Thyroid gland (tissue), 4 donors: Measurements from ENCODE around the gene CPNE8. TPM values are rescaled to one million over a fixed set of nuclear protein-coding genes. Genes with fewer than 3 reads are reported as not detected.

Experiments
- DNase-seq, 2 donors: peaks; one replicate each; pipeline ENCODE4 v3.0.0-alpha.2; 2019
- H3K27ac ChIP-seq, 3 donors: fragments of 200-600 bp; sonication (generic); 1 replicate in 2 of 3; 2 replicates in 1 of 3; pipeline ENCODE4 v1.5.1; 2016 to 2019; ENCODE audit warnings: mild to moderate bottlenecking in 1 of 3, moderate library complexity in 1 of 3
- H3K27me3 ChIP-seq: fragments of 200-600 bp; sonication (generic); one replicate; pipeline ENCODE4 v1.5.1; 2019
- H3K36me3 ChIP-seq, 2 donors: fragments of 200-600 bp; sonication (generic); one replicate each; pipeline ENCODE4 v1.5.1; 2016 to 2019
- H3K4me1 ChIP-seq, 2 donors: fragments of 200-600 bp; sonication (generic); one replicate each; pipeline ENCODE4 v1.5.1; 2017 to 2019
- H3K4me3 ChIP-seq, 3 donors: fragments of 200-600 bp; sonication (generic); replicated peaks in 1 of 3; 1 replicate in 2 of 3; 2 replicates in 1 of 3; pipeline ENCODE4 v1.5.1; 2016; ENCODE audit warnings: mild to moderate bottlenecking in 1 of 3
- H3K9me3 ChIP-seq: fragments of 200-600 bp; sonication (generic); one replicate; pipeline ENCODE4 v1.5.1; 2017
- CTCF ChIP-seq, 6 experiments: fragments of 200-600 bp in 3 of 6; fragments of 450-650 bp in 3 of 6; sonication (generic) in 3 of 6; IDR thresholded peaks; one replicate each; pipeline ENCODE4 v1.5.1; 2016 to 2019; ENCODE audit warnings: antibody characterized with exemption in 6 of 6, mild to moderate bottlenecking in 2 of 6, inconsistent platforms in 1 of 6, moderate library complexity in 1 of 6
- POLR2A ChIP-seq, 2 donors: fragments of 450-650 bp; IDR thresholded peaks; one replicate each; pipeline ENCODE4 v1.6.1; 2017; ENCODE audit warnings: antibody characterized with exemption in 2 of 2, mild to moderate bottlenecking in 2 of 2, moderate library complexity in 1 of 2
- WGBS, 2 donors: methylation state at CpG; one replicate each; pipeline ENCODE4 v1.1.5; 2017; 5-methylcytosine and 5-hydroxymethylcytosine counted together
- intact Hi-C: fragments of 100-400 bp; cut with DNase I; formaldehyde crosslinking; loops from one replicate; pipeline ENCODE4 v1.15.1; 2023
- total RNA-seq, 4 donors: library from RNA; depleted of rRNA; stranded (reverse); fragments of >200 nt; gene quantifications; one replicate each; pipeline ENCODE4 v1.2.3, GENCODE V29; 2016

Gene CPNE8
- total RNA-seq, 4 donors from 2014 or later = 19.1 to 32.0 (median 26.0) TPM

GRCh38 chr12:38633511-38633910, 271.9 kb downstream of the CPNE8 start:
- 74 to 77% methylated on average over 4 of the region's 4 CpGs for WGBS, 2 donors
- no peak overlapping the region for H3K4me3 ChIP-seq
- TF ChIP-seq CTCF (IDR thresholded peaks at IDR 0.05) = no peak
- TF ChIP-seq POLR2A (IDR thresholded peaks at IDR 0.05) = no peak
- H3K36me3 ChIP-seq = no peaks in the 10 kb centered on the region
- no peak for DNase-seq
- intact Hi-C loops = no loop called here
- H3K4me1 ChIP-seq = no peaks in the 10 kb centered on the region
- H3K27ac ChIP-seq = no peak overlapping the region
- no peaks in the 10 kb centered on the region for H3K9me3 ChIP-seq
- no peaks in the 10 kb centered on the region for H3K27me3 ChIP-seq

- no peak for DNase-seq
- no peak overlapping the region for H3K27ac ChIP-seq
- intact Hi-C loops = no loop called here
- TF ChIP-seq POLR2A (IDR thresholded peaks at IDR 0.05) (no peak), CTCF (IDR thresholded peaks at IDR 0.05) (no peak)
- no peaks in the 10 kb centered on the region for H3K36me3 ChIP-seq
- WGBS, 2 donors = 96 to 97% methylated on average over 2 of the region's 2 CpGs
- no peaks in the 10 kb centered on the region for H3K4me1 ChIP-seq
- H3K9me3 ChIP-seq = no peaks in the 10 kb centered on the region
- no peak overlapping the region for H3K4me3 ChIP-seq
- H3K27me3 ChIP-seq = no peaks in the 10 kb centered on the region
Observed at GRCh38 chr12:38629064-38629463, 276.3 kb downstream of the CPNE8 start.

- TF ChIP-seq CTCF (IDR thresholded peaks at IDR 0.05) (no peak), POLR2A (IDR thresholded peaks at IDR 0.05) (no peak)
Observed at GRCh38 chr12:38628288-38628687, 277.1 kb downstream of the CPNE8 start.

GRCh38 chr12:38625306-38625705, 280.1 kb downstream of the CPNE8 start:
- DNase-seq = no peak
- no peaks in the 10 kb centered on the region for H3K9me3 ChIP-seq
- no peak overlapping the region for H3K27ac ChIP-seq
- 51 to 58% methylated on average over 5 of the region's 5 CpGs for WGBS, 2 donors
- H3K4me1 ChIP-seq = no peaks in the 10 kb centered on the region
- H3K27me3 ChIP-seq = no peaks in the 10 kb centered on the region
- intact Hi-C loops = no loop called here
- no peak for TF ChIP-seq POLR2A (IDR thresholded peaks at IDR 0.05)
- TF ChIP-seq CTCF (IDR thresholded peaks at IDR 0.05) = no peak
- no peak overlapping the region for H3K4me3 ChIP-seq
- no peaks in the 10 kb centered on the region for H3K36me3 ChIP-seq

More at GRCh38 chr12:38628288-38628687, 277.1 kb downstream of the CPNE8 start:
- H3K9me3 ChIP-seq = no peaks in the 10 kb centered on the region
- DNase-seq = no peak
- no peaks in the 10 kb centered on the region for H3K4me1 ChIP-seq
- no peaks in the 10 kb centered on the region for H3K36me3 ChIP-seq
- H3K27ac ChIP-seq = no peak overlapping the region
- H3K27me3 ChIP-seq = no peaks in the 10 kb centered on the region
- no peak overlapping the region for H3K4me3 ChIP-seq
- intact Hi-C loops = no loop called here

GRCh38 chr12:38614171-38614570, 291.2 kb downstream of the CPNE8 start:
- TF ChIP-seq POLR2A (IDR thresholded peaks at IDR 0.05) (no peak), CTCF (IDR thresholded peaks at IDR 0.05) (no peak)
- WGBS, 2 donors = 46 to 64% methylated on average over 2 of the region's 2 CpGs

More at GRCh38 chr12:38614171-38614570, 291.2 kb downstream of the CPNE8 start:
- no peaks in the 10 kb centered on the region for H3K36me3 ChIP-seq
- no peak overlapping the region for H3K27ac ChIP-seq
- no peak overlapping the region for H3K4me3 ChIP-seq
- no peaks in the 10 kb centered on the region for H3K4me1 ChIP-seq
- no peaks in the 10 kb centered on the region for H3K27me3 ChIP-seq
- no peaks in the 10 kb centered on the region for H3K9me3 ChIP-seq
- no peak for DNase-seq
- intact Hi-C loops = no loop called here
